Esophagus squamous epithelium (tissue), 4 donors: Measurements from ENCODE around the gene HUS1.

Source experiments
- POLR2A ChIP-seq, 4 donors: fragments of 450-650 bp; IDR thresholded peaks; one replicate each; pipeline ENCODE4 v1.6.1; 2017; ENCODE audit warnings: antibody characterized with exemption in 4 of 4, mild to moderate bottlenecking in 4 of 4, moderate library complexity in 3 of 4
- TF ChIP-seq, protein P1 (sequence below), 6 experiments: fragments of 450-650 bp in 4 of 6; fragments of 200-600 bp in 2 of 6; sonication (generic) in 2 of 6; IDR thresholded peaks; one replicate each; pipeline ENCODE4 v1.5.1; 2016 to 2019; ENCODE audit warnings: antibody characterized with exemption in 6 of 6, mild to moderate bottlenecking in 4 of 6, moderate library complexity in 4 of 6

DNA sequence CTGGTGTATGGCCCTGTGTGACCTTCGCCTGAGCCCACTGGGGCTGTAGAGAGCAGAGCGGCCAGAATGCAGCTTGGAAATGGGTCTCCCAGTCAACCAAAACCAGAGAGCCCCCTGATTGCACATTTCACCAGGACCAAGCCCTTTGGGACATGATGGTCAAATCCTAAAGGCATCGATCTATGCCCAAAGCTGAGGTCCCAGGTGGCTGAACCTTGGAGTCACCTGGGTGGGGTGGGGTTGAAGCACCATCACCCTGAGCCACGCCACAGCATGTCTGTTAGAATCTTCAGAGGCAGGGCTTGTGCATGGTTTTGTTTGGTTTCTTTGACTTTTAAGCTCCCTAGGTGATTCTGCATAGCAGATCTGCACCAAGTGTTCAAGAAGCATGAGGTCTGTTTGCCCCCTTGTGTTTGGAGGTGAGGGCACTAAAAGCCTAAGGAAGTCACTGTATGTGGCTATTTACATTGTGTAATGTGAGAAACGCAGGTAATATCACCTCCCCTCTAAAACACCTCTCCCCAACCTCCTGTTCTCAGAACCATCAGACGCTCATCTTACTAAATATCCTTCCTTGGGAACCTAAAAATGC, 40.7 kb downstream of the HUS1 start:
- TF ChIP-seq, protein P1, sequence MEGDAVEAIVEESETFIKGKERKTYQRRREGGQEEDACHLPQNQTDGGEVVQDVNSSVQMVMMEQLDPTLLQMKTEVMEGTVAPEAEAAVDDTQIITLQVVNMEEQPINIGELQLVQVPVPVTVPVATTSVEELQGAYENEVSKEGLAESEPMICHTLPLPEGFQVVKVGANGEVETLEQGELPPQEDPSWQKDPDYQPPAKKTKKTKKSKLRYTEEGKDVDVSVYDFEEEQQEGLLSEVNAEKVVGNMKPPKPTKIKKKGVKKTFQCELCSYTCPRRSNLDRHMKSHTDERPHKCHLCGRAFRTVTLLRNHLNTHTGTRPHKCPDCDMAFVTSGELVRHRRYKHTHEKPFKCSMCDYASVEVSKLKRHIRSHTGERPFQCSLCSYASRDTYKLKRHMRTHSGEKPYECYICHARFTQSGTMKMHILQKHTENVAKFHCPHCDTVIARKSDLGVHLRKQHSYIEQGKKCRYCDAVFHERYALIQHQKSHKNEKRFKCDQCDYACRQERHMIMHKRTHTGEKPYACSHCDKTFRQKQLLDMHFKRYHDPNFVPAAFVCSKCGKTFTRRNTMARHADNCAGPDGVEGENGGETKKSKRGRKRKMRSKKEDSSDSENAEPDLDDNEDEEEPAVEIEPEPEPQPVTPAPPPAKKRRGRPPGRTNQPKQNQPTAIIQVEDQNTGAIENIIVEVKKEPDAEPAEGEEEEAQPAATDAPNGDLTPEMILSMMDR (IDR thresholded peaks at IDR 0.05) = no peak
- TF ChIP-seq POLR2A (IDR thresholded peaks at IDR 0.05) = no peak
